HG02623 (cell line): Measurements from ENCODE around the gene PDE6H.

Experiments
- ATAC-seq: cut with Tn5 transposase; IDR thresholded peaks from one replicate; pipeline ENCODE4 v1.9.1; 2021; ENCODE audit warnings: moderate library complexity; ENCODE audit not compliant: unreplicated experiment

PDE6H gene

DNA sequence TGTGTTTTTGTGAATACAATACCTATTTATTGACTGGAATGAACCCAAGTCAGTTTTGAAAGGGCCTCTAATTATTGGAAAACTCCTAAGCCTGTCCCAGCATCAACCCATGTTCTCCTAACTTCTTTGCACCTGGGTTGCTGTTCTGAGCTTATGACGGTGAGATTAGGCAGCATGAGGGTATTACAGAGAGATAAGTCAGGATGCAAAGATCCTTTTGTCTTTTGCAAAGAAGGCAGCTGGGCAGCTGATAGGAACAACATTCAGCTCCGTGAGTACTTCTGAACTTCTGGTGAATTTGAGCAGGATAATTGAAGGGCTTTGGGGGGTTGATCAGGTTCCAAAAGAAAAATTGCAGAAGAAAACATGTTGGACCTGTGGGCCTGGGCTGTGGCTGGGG is at the start of gene PDE6H:
TSS of gene PDE6H (plus strand) at position 227 of the 400 bp plus-strand sequence. CDS start 4,971 bp downstream, outside the sequence.
- ATAC-seq: no peak

DNA sequence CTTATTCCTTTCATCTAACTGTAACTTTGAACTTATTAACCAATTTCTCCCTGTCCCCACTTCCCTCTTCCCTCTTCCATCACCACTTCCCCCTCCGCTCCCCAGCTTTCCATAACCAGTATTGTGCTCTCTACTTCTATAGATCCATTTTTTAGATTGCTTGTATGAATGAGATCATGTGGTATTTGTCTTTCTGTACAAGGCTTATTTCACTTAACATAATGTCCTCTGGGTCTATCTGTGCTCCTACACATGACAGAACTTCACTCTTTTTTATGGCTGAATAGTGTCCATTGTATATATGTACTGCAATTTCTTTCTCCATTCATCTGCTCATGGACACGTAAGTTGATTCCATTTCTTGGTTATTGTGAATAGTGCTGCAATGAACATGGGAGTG is 48.9 kb upstream of the PDE6H start:
- no peak for ATAC-seq

DNA sequence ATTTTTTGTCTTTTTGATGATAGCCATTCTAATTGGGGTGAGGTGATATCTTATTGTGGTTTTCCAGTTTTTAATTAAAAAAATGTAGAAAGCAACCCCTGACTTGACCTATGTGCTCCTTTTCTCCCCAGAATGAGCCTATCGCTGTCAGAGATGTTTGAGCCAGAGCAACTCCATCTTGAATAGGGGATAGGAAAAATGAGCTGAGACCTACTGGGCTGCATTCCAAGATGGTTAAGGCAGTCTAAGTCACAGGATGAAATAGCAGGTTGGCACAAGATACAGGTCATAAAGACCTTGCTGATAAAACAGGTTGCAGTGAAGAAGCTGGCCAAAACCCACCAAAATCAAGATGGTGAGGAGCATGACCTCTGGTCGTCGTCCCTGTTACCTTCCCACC is 48.3 kb upstream of the PDE6H start:
- no peak for ATAC-seq

DNA sequence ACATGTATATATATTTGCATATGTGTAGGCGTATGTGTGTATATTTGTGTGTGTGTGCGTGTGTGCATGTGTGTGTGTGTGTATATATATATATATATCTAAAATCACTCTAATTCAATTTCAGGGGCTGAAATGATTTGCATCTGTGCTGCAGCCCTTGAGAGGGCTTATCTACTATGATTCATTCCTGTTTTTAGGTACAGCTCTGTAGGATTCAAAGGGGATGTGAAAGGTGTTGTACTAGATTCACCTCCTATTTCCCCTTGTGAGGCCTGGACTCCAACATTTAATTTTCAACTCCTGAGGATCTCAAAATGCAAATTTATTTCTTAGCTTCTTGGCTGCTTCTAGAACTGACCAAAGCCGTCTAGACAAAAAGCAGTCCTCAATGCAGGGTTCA is 45.6 kb upstream of the PDE6H start:
- ATAC-seq: no peak

DNA sequence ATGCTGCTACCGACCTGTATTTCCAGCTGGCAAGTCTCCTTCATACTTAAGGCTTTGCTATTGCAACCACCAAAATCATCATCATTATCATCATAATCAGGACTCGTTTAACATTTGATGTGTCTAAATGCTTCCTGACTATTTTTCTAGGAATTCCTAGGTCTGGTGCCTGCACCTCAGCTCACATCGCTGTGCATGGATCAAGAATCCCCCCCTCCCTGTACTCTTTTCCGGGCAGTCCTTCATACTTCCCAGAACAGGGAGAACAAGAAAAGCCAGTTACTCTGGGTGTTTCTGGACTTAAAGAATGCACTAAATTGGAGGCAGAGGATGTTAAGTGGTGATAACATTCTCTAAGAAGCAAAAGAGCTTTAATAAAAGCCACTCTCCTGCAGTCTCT is 43.9 kb upstream of the PDE6H start:
- ATAC-seq: no peak

DNA sequence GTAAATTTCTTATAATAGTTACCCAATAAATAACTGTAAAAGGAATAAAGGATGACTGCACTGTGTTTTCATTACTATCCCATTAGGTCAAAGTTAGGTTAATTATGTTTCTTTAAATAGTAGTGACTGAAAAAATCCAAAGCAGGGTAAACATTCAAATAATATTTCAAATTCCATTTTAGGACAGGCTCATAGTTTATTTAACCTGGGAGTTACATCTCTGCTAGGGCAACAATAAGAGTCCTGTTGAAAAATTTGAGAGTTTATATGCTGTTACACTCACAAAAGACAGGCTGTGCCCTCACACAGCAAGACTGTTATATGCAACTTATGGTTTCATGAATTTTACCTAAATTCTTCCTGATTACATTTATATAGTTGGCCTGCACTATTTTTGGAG is 42.5 kb upstream of the PDE6H start:
- no peak for ATAC-seq

DNA sequence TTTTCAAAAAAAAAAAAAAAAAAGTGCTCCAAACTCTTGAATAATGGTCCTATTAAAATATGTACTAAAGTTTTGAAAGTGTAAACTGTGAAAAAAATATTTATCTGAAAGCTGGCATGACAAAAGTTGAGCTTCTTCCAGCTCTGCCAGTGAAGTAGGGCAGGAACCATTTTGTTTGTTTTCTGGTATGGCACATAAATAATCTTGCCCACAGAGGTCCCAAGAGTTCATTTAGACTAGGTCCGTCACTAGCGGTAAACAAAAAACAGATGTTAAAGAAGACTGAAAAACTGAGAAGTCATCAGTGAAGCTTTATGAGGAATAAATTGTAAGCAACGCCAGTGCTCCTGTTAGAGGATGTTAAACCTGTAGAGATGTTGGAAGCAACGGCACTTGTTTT is 41.5 kb upstream of the PDE6H start:
- ATAC-seq: no peak

DNA sequence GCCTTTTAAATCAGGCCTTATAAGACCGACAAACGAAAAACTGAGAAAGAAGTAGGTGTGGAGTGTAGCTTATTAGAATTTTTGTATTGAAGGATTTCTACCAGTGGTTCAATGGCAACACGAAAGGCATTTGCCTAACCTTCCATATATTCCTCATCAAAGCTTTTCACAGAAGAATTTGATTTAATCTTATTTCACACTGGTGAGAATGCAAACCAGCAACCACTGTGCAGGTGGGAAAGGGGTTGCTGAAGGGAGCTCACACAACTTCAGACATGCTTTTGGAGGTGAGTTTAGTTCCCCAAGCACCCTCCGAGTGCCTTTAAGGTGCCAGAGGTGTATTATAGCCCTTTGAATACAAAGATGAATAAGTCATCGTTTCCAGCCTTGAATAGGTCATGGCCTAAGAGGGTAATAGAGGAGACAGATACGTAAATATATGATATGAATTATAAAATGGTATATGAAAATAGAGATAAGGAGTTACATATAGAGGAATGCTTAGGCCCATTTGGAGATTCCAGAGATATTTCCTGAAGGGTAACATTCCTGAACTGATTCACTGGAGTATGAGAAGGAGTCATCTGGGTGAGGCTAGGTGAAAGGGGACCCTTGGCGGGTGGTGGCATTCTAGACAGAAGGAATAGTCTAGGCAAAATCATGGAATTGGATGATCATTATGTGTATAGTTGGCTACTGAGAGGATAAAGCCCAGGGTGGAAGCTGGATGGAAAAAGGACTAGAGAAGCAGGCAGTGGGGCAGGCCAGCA is 40.9 kb upstream of the PDE6H start:
- ATAC-seq: no peak

DNA sequence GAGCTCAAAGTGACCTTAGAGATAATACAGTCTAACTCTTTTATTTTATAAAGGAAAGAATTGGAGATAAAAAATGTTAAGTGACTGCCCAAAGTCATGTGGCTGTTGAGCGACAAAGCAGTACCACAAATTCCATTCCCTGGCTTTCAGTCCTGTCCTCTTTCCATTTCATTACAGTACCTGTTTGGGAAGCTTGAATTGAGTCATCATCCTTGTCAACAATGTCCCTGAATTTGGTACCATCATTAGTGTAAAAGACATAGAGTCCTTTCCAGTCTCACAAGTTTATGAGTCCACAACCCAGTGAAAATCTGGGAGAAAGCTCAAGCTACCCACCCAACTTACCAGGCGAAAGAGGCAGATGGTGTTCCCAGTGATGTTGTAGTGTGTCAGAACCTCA is 38.3 kb upstream of the PDE6H start:
- ATAC-seq: no peak

DNA sequence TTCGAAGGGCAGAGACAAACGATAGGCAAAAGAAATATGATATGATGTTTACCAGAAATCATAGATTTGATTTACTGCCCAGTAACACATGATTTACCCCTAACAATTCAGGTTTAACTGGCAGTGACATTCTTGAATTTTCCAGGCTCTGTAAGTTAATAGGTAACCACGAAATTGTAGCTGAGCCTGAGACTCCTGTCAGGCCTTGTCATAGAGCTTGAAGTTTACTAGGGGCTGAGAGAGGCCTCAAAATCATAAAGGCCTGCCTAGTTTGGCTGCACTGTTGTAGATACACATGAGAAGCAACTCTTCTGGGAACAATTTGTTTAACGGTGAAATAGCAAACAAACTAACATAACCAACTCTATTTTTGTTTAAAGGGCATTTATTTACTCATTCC is 37.8 kb upstream of the PDE6H start:
- ATAC-seq: no peak

DNA sequence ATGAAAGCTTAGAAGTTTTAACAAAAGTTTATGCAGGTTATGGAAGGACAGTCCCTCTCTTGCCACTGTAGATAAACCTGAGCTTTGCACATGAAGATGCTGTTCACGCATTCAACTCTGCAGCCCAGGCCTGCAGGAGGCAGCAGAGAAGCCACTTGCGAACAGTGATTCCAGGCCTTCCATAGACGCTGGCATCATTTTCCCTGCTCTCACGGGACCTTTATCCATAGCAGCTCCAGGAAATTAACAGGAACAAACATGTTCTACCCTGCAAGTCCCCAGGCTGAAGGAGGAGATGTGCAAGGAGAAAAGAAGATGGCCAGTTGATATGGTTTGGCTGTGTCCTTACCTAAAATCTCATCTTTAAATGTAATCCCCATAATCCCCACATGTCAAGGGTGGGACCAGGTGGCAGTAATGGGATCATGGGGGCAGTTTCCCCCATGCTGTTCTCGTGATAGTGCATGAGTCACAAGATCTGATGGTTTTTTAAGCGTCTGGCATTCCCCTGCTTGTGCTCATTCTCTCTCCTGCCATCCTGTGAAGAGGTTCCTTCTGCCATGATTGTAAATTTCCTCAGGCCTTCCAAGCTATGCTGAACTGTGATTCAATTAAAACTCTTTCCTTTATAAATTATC is 36.5 kb upstream of the PDE6H start:
- ATAC-seq: no peak

DNA sequence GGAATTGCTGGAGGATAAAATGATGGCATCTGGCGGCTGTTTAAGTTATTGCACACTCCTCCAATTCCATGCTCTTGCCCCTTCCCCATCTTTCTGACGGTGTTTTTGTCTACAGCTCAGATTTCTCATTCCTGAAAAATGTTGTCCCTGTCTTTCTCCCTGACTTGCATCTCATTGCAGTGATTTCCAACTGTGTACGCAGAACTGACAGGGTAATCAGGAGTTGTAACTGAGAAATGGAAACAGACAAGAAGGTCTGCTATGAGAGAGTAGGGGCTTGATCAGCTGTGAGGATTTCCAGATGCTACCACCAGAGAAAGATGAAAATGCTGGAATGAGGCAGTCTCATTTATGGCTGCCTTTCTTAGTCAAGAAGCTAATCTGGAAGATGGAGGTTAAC is 35.8 kb upstream of the PDE6H start:
- no peak for ATAC-seq

DNA sequence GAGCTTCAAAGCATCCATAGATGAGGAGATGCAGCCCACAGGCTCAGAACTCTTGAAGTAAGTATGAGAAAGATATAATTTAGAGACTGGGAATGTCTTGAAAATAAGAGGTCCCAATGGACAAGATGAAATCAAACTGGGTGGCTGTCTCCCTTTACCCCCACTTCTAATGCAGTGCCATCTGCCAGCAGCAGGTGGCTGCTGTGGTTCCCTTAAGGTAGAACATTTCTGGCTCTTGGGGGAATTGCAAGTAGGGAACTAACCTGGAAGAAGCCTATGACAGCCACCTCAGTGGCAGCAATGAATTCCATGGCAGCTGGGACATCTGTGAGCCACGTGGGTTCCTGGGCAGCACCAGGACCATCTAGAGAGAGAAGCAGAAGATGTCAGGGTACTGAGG is 35.2 kb upstream of the PDE6H start:
- ATAC-seq: no peak

DNA sequence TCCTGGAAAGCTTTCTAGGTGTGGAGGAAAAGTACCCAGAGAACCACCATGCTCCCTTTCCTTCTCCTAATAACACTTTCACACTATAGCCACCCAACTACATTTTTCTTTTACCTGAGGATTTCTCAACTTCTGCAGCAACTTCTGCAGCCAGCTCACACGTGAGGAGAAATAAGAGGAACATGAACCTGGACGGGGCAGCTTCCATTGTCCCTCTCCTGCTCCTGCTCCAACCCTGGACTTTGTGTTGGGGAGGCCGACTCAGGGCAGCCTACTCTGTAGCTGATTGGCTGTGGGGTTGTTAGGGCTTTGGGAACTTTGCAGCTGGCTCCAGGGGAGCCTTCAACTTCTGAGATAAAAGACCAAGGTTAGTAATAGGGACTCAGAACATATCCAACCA is 34.5 kb upstream of the PDE6H start, which contains the start of gene ERP27:
TSS of gene ERP27 (minus strand) at position 237 of the 400 bp plus-strand sequence. CDS start at position 208, 29 bp downstream.
- no peak for ATAC-seq

DNA sequence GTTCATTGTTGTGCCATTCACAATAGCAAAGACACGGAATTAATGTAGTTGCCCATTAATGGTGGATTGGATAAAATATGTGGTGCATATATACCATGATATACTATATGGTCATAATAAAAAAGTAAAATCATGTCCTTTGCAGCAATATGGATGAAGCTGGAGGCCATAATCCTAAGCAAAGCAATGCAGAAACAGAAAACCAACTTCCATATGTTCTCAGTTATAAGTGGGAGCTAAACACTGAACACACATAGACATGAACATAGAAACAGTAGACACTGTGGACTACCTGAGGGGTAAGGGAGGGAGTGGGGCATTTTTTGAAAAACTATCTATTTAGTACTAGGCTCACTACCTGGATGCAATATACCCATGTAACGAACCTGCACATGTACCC is 31.5 kb upstream of the PDE6H start:
- ATAC-seq: no peak

DNA sequence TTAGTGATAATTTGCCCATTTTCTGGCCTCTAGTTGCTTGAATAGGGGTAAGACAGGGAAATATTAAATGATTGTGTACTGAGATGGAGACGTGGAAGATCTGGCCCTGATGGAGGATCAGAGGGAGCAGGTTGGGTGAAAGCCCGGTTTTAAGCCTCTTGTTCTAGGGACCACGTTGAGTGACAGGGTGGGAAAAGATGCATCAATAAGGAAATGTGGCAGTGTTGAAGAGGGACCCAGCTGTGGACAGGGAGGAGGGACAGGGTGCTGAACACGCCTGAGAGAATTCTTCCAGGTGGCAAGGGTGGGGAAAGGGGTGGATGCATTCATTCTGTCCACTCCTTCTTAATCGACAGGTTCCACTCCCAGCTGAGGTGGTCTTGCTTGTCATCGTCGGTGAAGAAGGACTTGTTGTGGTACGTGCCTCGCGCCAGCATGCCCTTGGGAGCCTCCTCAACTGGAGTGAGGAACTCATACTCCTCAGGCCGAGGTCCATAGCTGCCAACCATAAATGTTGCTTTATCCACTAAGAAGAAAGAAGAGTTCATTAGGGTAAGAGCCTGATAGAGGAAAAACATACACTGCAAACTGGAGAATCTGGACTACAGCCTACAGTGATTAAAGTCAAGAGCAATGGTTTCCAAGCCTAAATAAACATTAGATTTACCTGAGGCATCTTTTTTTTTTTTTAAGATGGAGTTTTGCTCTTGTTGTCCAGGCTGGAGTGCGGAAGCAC is 30.5 kb upstream of the PDE6H start:
- ATAC-seq: no peak

DNA sequence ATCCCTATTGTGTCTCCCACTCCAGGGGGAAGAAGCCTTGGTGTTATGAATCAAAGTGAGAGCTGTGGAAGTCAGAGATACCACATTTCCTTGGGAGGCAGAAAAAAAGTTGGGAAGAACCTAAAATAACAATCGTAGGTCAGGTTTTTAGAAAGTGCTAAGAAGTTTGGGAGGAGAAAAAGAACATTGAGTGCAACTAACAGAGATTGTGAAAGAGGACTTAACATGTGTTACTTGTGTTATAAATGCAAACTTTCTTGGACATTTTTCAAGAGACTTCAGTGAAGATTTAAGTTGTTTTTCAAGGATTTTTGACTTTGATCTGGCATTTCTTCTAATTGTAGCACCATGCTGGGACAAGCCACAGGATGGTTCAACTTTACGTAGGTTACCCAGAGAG is 26.7 kb upstream of the PDE6H start:
- no peak for ATAC-seq

DNA sequence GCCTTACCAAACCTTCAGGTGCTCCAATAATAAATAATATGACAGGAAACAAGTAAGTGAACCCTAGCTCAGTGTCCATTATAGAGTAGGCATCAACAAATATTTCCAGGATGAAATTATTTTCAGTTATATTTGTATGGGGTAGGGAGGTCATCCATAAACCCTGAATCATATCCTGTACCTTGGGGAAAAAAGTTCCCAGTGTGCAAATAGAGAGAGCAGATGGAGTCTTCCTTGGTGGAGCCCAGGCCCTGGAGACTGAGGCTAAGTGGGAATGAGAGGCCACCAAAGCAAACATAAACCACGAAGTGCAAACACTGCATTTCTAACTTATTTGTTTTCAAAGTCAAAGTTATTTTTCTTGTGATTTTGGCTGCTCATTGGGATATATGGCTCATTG is 26.0 kb upstream of the PDE6H start:
- ATAC-seq: no peak

DNA sequence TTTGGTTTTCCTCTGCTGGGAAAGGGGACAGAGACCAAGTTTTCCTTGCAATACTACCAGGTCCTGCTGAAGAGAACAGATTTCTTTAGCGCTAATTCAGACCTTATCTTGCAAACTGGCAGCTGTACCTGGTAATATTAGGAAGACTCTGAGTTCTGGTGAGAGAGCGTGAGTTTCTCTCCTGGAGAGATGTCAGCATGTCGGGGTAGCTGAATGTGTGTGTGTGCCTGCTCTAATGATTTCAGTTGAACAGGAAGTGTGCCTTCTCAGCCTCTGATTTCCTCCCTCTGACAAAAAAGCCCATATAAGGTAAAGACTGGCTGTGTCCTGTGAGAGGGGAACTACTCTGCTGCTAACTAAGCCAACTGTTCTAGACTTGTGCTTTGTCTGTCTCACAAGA is 24.2 kb upstream of the PDE6H start:
- peak; percentile 95 for ATAC-seq

DNA sequence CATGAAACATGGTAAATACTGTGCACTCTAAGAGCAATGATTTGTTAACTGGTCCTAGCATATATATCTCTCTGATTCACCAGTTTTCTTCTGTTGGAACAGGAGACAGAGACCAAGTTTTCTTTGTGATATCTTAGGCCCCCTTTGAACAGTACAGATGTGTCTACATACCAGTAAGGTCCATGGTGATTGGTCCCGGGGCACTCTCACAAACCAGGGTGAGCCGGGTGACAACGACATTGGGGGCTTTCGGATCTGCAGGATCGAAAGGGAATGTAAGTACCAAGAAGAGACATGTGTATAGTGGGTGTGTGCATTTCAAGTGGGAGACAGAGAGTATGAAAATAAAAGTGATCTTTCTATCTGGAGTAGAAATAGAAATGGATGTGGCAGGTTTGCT is 23.2 kb upstream of the PDE6H start:
- ATAC-seq: no peak

DNA sequence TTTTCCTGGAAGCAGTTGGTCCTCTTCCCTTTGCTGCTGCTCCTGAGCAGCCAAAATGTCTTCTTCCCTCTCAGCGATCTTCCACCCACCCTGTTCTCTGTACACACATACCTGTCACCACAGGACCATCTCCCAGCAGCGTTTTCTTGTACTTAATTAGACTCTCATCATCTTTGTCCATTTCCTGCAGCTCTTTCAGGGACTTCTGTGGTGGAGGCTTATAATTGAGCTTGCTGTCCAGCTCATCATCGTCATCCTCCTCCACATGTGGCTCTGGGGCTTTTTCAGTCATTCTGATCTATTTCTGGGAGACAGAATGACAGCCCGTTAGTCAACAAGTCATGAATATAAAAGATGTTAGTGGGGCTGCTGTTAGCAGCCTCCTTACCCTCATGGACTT is 22.4 kb upstream of the PDE6H start:
- no peak for ATAC-seq
